Spleen (tissue), 11 donors: ENCODE data around the gene SMIM31. TPM values are rescaled to one million over a fixed set of nuclear protein-coding genes. Genes with fewer than 3 reads are reported as not detected.

Experiments used
- DNase-seq: peaks from one replicate; pipeline ENCODE4 v3.0.0-alpha.2; 2020
- H3K27ac ChIP-seq, 8 donors: fragments of 200-600 bp; sonication (generic) in 7 of 8; 1 replicate in 4 of 8; 2 replicates in 4 of 8; pipeline versions ENCODE4 v1.5.0 to v1.8.0; 2016 to 2021; ENCODE audit warnings: inconsistent platforms in 4 of 8, mild to moderate bottlenecking in 4 of 8, moderate library complexity in 1 of 8
- H3K27me3 ChIP-seq, 7 donors: fragments of 200-600 bp; sonication (generic) in 6 of 7; replicated peaks in 1 of 7; 1 replicate in 4 of 7; 2 replicates in 3 of 7; pipeline versions ENCODE4 v1.5.0 to v1.8.0; 2016 to 2021; ENCODE audit warnings: inconsistent platforms in 3 of 7, mild to moderate bottlenecking in 1 of 7
- H3K36me3 ChIP-seq, 6 donors: fragments of 200-600 bp; sonication (generic) in 5 of 6; 1 replicate in 4 of 6; 2 replicates in 2 of 6; pipeline versions ENCODE4 v1.5.0 to v1.8.0; 2016 to 2021; ENCODE audit warnings: inconsistent platforms in 2 of 6
- H3K4me1 ChIP-seq, 6 donors: fragments of 200-600 bp; sonication (generic) in 5 of 6; 1 replicate in 3 of 6; 2 replicates in 3 of 6; pipeline versions ENCODE4 v1.5.0 to v1.8.0; 2016 to 2021; ENCODE audit warnings: inconsistent platforms in 3 of 6
- H3K4me3 ChIP-seq, 8 donors: fragments of 200-600 bp; sonication (generic) in 7 of 8; 1 replicate in 4 of 8; 2 replicates in 4 of 8; pipeline versions ENCODE4 v1.5.0 to v1.8.0; 2016 to 2021; ENCODE audit warnings: inconsistent platforms in 4 of 8, mild to moderate bottlenecking in 4 of 8, moderate library complexity in 2 of 8
- H3K9me3 ChIP-seq, 8 donors: fragments of 200-600 bp; sonication (generic) in 7 of 8; 1 replicate in 4 of 8; 2 replicates in 4 of 8; pipeline versions ENCODE4 v1.5.0 to v1.8.0; 2016 to 2021; ENCODE audit warnings: inconsistent platforms in 4 of 8
- POLR2A ChIP-seq, 3 donors: fragments of 450-650 bp; IDR thresholded peaks; one replicate each; pipeline ENCODE4 v1.5.1; 2017; ENCODE audit warnings: antibody characterized with exemption in 3 of 3, mild to moderate bottlenecking in 1 of 3
- POLR2AphosphoS5 ChIP-seq, 3 donors: sonication (generic); formaldehyde crosslinking; IDR thresholded peaks; one replicate each; pipeline ENCODE4 v1.5.1; 2017; ENCODE audit warnings: antibody characterized with exemption in 3 of 3
- WGBS, 5 donors: extraction: QIAGEN DNeasy Blood & Tissue Kit in 3 of 5; methylation state at CpG; one replicate each; pipeline versions ENCODE4 v1.1.5 to v1.1.7; 2013 to 2018; 5-methylcytosine and 5-hydroxymethylcytosine counted together
- intact Hi-C: fragments of 100-400 bp; cut with DNase I; formaldehyde crosslinking; loops from one replicate; pipeline ENCODE4 v1.15.0; 2023; ENCODE audit warnings: low total_unique reads
- polyA plus RNA-seq, 3 donors: library from polyadenylated mRNA; stranded (reverse); fragments of 200-250 nt; gene quantifications; one replicate each; pipeline ENCODE4 v1.2.1, GENCODE V29; 2013
- small RNA-seq, 4 donors: library from RNA; depleted of rRNA; stranded (forward); fragments of <200 nt; gene quantifications; one replicate each; pipeline ENCODE3, GENCODE V24; 2016
- total RNA-seq, 7 donors: library from RNA; depleted of rRNA in 3 of 7; stranded (reverse); fragments of >200 nt in 3 of 7; fragmentation: NEBNext Ultra II Directional in 4 of 7; extraction: Animal tissue kit (Norgen Biotek cat#: 25700) in 4 of 7; gene quantifications; one replicate each; pipeline versions ENCODE4 v1.1.0 to v1.2.1, GENCODE V29; 2016 to 2021
- TF ChIP-seq, protein P1 (sequence below), 11 experiments: fragments of 200-600 bp in 7 of 11; fragments of 450-650 bp in 4 of 11; sonication (generic) in 4 of 11; IDR thresholded peaks in 8 of 11; conservative IDR thresholded peaks in 3 of 11; 1 replicate in 7 of 11; 2 replicates in 4 of 11; pipeline versions ENCODE4 v1.4.0 to v1.8.0; 2016 to 2021; ENCODE audit warnings: antibody characterized with exemption in 11 of 11, inconsistent platforms in 4 of 11, mild to moderate bottlenecking in 1 of 11
- donor health status: healthy with polysubstance abuse.
- donor health status: DM: no; HTN: no; CAD: no; lungs with moderate emphysema.
- donor health status: DM: no; HTN: no; CAD: no.
- donor health status: Bipolar disorder and iron deficiency.
- donor health status: healthy.
- donor health status: DM: no; HTN: no; CAD: no.
- donor health status: DM: yes; HTN: yes; CAD: no.

The SMIM31 gene
- total and polyA plus RNA-seq, 10 donors, result not detected

DNA sequence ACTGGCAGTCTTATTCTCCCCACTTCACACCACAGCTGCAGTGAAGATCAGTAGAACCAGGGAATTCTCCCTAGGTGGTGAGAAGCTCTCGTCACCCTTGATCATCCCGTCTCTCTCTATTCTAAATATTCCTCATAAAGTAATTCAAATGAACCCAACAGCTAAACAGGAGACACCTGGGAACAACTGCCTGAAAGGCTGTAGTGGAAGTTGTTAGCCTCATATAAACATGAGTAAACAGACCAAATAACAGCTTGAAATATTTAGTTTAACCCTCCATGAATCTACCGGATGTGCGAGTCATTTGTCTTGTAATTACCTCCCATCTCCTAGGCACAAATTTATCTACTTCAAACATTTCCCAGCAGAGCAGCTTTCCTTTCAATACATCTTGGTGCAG lies 92.6 kb downstream of the SMIM31 start:
- H3K9me3 ChIP-seq, result no peaks in the 10 kb centered on the region
- intact Hi-C loops, result no loop called here
- DNase-seq, result no peak
- peaks cover 0 to 6% (median 0%) of the 10 kb centered on the region in 7 donors for H3K27me3 ChIP-seq
- 52 to 59% (median 54%) methylated on average over 4 of the region's 4 CpGs for WGBS, 5 donors
- H3K4me1 ChIP-seq, result no peaks in the 10 kb centered on the region
- H3K36me3 ChIP-seq, result no peaks in the 10 kb centered on the region
- H3K27ac ChIP-seq, result no peak overlapping the region
- H3K4me3 ChIP-seq, result no peak overlapping the region
- TF ChIP-seq POLR2AphosphoS5 (IDR thresholded peaks at IDR 0.05) (no peak), POLR2A (IDR thresholded peaks at IDR 0.05) (no peak)
- TF ChIP-seq, protein P1, sequence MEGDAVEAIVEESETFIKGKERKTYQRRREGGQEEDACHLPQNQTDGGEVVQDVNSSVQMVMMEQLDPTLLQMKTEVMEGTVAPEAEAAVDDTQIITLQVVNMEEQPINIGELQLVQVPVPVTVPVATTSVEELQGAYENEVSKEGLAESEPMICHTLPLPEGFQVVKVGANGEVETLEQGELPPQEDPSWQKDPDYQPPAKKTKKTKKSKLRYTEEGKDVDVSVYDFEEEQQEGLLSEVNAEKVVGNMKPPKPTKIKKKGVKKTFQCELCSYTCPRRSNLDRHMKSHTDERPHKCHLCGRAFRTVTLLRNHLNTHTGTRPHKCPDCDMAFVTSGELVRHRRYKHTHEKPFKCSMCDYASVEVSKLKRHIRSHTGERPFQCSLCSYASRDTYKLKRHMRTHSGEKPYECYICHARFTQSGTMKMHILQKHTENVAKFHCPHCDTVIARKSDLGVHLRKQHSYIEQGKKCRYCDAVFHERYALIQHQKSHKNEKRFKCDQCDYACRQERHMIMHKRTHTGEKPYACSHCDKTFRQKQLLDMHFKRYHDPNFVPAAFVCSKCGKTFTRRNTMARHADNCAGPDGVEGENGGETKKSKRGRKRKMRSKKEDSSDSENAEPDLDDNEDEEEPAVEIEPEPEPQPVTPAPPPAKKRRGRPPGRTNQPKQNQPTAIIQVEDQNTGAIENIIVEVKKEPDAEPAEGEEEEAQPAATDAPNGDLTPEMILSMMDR (IDR thresholded peaks at IDR 0.05 in 8 of 11, conservative IDR thresholded peaks at IDR 0.05 in 3 of 11), result no peak

DNA sequence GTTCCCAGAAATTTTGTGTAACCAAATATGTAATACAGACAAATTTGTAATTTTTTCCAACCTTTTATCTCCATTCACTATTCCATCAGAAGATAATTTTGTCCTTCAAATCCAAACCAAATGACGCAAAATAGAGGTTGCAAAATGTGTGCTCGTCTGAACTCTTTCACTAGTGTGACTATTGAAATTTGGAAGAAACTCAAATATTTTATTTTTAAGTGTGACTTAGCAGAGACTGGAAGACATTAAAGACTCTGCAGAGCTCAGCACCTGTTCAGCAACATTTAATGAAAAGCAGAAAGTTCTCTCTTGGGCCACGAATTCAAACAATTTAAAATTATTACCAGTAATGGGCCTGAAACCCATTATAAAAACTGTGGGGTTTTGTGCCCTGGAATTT lies 93.1 kb downstream of the SMIM31 start:
- Histone ChIP-seq H3K4me1 (no peaks in the 10 kb centered on the region), H3K4me3 (no peak overlapping the region), H3K27ac (no peak overlapping the region), H3K27me3 (peaks cover 0 to 6% (median 0%) of the 10 kb centered on the region in 7 donors), H3K9me3 (no peaks in the 10 kb centered on the region), H3K36me3 (no peaks in the 10 kb centered on the region)
- WGBS, 5 donors, result 67 to 77% (median 70%) methylated on average over 3 of the region's 3 CpGs
- no peak for DNase-seq
- intact Hi-C loops, result no loop called here
- TF ChIP-seq, protein P1 (IDR thresholded peaks at IDR 0.05 in 8 of 11, conservative IDR thresholded peaks at IDR 0.05 in 3 of 11), result no peak
- TF ChIP-seq POLR2AphosphoS5 (IDR thresholded peaks at IDR 0.05) (no peak), POLR2A (IDR thresholded peaks at IDR 0.05) (no peak)

DNA sequence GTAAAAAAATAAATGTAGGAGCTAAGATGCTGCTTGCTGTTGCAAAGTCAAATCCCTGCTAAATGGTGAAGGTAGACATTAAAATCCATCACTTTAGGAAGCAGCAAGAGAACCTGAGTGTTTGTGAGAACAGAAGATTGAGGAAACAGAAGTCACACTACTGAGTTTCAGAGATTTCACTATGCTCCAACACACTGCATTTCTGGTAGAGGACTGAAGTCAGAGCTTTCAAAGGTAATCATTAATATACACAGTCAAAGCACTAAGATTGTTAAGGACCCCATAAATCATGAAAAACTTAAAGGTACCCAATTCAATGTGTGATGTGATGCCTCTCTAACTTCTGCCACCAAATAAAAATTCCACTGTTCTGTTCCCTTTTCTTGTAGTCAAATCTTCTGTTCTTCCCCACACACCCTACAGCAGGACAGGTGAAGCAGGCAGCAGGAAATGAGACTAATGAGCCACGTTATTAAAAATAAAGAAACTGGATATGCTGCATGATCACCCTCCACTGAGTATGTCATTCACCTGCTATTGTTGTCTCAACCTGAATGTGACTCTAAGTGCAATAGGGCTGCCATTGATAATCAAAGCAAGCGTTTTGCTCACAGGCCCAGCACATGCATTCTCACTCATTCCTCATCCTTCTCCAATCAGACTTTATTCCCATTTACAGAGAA lies 94.2 kb downstream of the SMIM31 start:
- H3K4me3 ChIP-seq, result no peak overlapping the region
- no peak for DNase-seq
- peaks cover 0 to 6% (median 0%) of the 10 kb centered on the region in 7 donors for H3K27me3 ChIP-seq
- H3K27ac ChIP-seq, result no peak overlapping the region
- intact Hi-C loops, result no loop called here
- TF ChIP-seq, protein P1 (IDR thresholded peaks at IDR 0.05 in 8 of 11, conservative IDR thresholded peaks at IDR 0.05 in 3 of 11), result no peak
- no peak for TF ChIP-seq POLR2AphosphoS5 (IDR thresholded peaks at IDR 0.05)
- WGBS, 5 donors, result 43 to 71% (median 48%) methylated on average over 2 of the region's 2 CpGs
- no peaks in the 10 kb centered on the region for H3K36me3 ChIP-seq
- H3K4me1 ChIP-seq, result no peaks in the 10 kb centered on the region
- no peaks in the 10 kb centered on the region for H3K9me3 ChIP-seq

Small RNA genes within 50 kb of the gene (small RNA-seq; reads per million reads assigned to genes)
- gene RNU6-668P, result 0 reads per million in 4 donors

Other genes with a start within 250 kb of the SMIM31 start
- not detected for gene APELA, start 123.0 kb downstream of the SMIM31 start, total RNA-seq
- gene APELA, start 123.0 kb downstream of the SMIM31 start, polyA plus RNA-seq, result not detected
- 1 to 10 TPM in 5 of 7 donors, under 1 TPM in 1, not detected in 1; 0.52 to 1.8 (median 1.5) TPM for gene TRIM61, start 223.5 kb downstream of the SMIM31 start, total RNA-seq
- 1 to 10 TPM in 1 of 3 donors, under 1 TPM in 2; 0.65 to 1.4 (median 0.70) TPM for gene TRIM61, start 223.5 kb downstream of the SMIM31 start, polyA plus RNA-seq